ENCODE data around the gene OR2L2. TPM values are rescaled to one million over a fixed set of nuclear protein-coding genes. Genes with fewer than 3 reads are reported as not detected.
"Not testable (repeated sequence)": the region's sequence is repeated elsewhere in the genome, so short reads cannot be mapped to it uniquely, and the experiment has no call there.

The OR2L2 gene
- not detected for total RNA-seq
- long read RNA-seq = 0 reads

GRCh38 chr1:248029770-248030169 lies at the start of gene OR2L2:
OR2L2 (plus strand) TSS chr1:248030070; CDS start chr1:248038268, 8,198 bp downstream.
- DNase-seq (ENCODE audit: low spot score) = no peak
- intact Hi-C loops (cut with DNase I) = no loop called here

GRCh38 chr1:247992986-247993385 lies 36.9 kb upstream of the OR2L2 start:
- DNase-seq (ENCODE audit: low spot score) = no peak
- intact Hi-C loops (cut with DNase I) = no loop called here

GRCh38 chr1:247998811-247999210 lies 31.1 kb upstream of the OR2L2 start:
- no peak for DNase-seq (ENCODE audit: low spot score)
- intact Hi-C loops (cut with DNase I) = no loop called here

GRCh38 chr1:248000169-248000568 lies 29.7 kb upstream of the OR2L2 start:
- intact Hi-C loops (cut with DNase I) = no loop called here
- no peak for DNase-seq (ENCODE audit: low spot score)

GRCh38 chr1:248007778-248008177 lies 22.1 kb upstream of the OR2L2 start:
- DNase-seq (ENCODE audit: low spot score) = no peak
- intact Hi-C loops (cut with DNase I) = no loop called here

- intact Hi-C loops (cut with DNase I) = no loop called here
- no peak for DNase-seq (ENCODE audit: low spot score)
Observed at GRCh38 chr1:248009681-248010080, 20.2 kb upstream of the OR2L2 start.

- intact Hi-C loops (cut with DNase I) = no loop called here
Observed at GRCh38 chr1:248013229-248013710, 16.6 kb upstream of the OR2L2 start, which contains the start of gene OR2L5. OR2L5 (plus strand) TSS chr1:248013660; CDS start chr1:248021948, 8,288 bp downstream.

GRCh38 chr1:248015803-248016202 lies 14.1 kb upstream of the OR2L2 start:
- DNase-seq (ENCODE audit: low spot score) = no peak
- intact Hi-C loops (cut with DNase I) = no loop called here

More at GRCh38 chr1:248013229-248013710, 16.6 kb upstream of the OR2L2 start, which contains the start of gene OR2L5:
- DNase-seq (ENCODE audit: low spot score) = no peak

- intact Hi-C loops (cut with DNase I) = no loop called here
- no peak for DNase-seq (ENCODE audit: low spot score)
Observed at GRCh38 chr1:248045209-248045608, 15.3 kb downstream of the OR2L2 start.

GRCh38 chr1:248046536-248046935 lies 16.7 kb downstream of the OR2L2 start, which contains the start of gene OR2L3:
OR2L3 (plus strand) TSS chr1:248046836; CDS start chr1:248060682, 13,846 bp downstream.
- DNase-seq (ENCODE audit: low spot score) = no peak
- intact Hi-C loops (cut with DNase I) = no loop called here

- no peak for DNase-seq (ENCODE audit: low spot score)
Observed at GRCh38 chr1:248047008-248047407, 17.1 kb downstream of the OR2L2 start.

GRCh38 chr1:248054671-248055070 lies 24.8 kb downstream of the OR2L2 start:
- no peak for DNase-seq (ENCODE audit: low spot score)

More at GRCh38 chr1:248047008-248047407, 17.1 kb downstream of the OR2L2 start:
- intact Hi-C loops (cut with DNase I) = no loop called here

GRCh38 chr1:248055261-248055660 lies 25.4 kb downstream of the OR2L2 start:
- no peak for DNase-seq (ENCODE audit: low spot score)
- intact Hi-C loops (cut with DNase I) = no loop called here

More at GRCh38 chr1:248054671-248055070, 24.8 kb downstream of the OR2L2 start:
- intact Hi-C loops (cut with DNase I) = no loop called here

GRCh38 chr1:248065071-248065470 lies 35.2 kb downstream of the OR2L2 start:
- no peak for DNase-seq (ENCODE audit: low spot score)
- intact Hi-C loops (cut with DNase I) = no loop called here

GRCh38 chr1:248065604-248066003 lies 35.7 kb downstream of the OR2L2 start:
- no peak for DNase-seq (ENCODE audit: low spot score)
- intact Hi-C loops (cut with DNase I) = no loop called here

GRCh38 chr1:248083864-248084263 lies 54.0 kb downstream of the OR2L2 start:
- DNase-seq (ENCODE audit: low spot score); intact Hi-C loops (cut with DNase I): not testable (repeated sequence)

Other genes with a start within 250 kb of the OR2L2 start
- gene OR14A16, start 206.0 kb upstream of the OR2L2 start, total RNA-seq = not detected
- not detected for gene OR11L1, start 188.2 kb upstream of the OR2L2 start, total RNA-seq
- gene TRIM58, start 172.9 kb upstream of the OR2L2 start, total RNA-seq = 1.2 TPM
- gene OR2W3, start 134.5 kb upstream of the OR2L2 start, total RNA-seq = not detected
- not detected for gene OR2T8, start 109.8 kb upstream of the OR2L2 start, total RNA-seq
- gene OR2AJ1, start 105.2 kb upstream of the OR2L2 start, total RNA-seq = not detected
- gene OR2L8, start 81.2 kb upstream of the OR2L2 start, total RNA-seq = not detected
- not detected for gene OR2AK2, start 64.8 kb upstream of the OR2L2 start, total RNA-seq
- gene OR2L5, start 16.4 kb upstream of the OR2L2 start, total RNA-seq = not detected
- gene OR2L3, start 16.8 kb downstream of the OR2L2 start, total RNA-seq = not detected
- gene OR2L13, start 65.1 kb downstream of the OR2L2 start, total RNA-seq = not detected
- not detected for gene OR2M5, start 115.1 kb downstream of the OR2L2 start, total RNA-seq
- gene OR2M2, start 144.8 kb downstream of the OR2L2 start, total RNA-seq = not detected
- gene OR2M3, start 167.2 kb downstream of the OR2L2 start, total RNA-seq = not detected
- gene OR2M4, start 201.3 kb downstream of the OR2L2 start, total RNA-seq = not detected
- gene OR2T33, start 247.9 kb downstream of the OR2L2 start, total RNA-seq = not detected

All from cardiac septum (tissue), 1 donor.